NCI-H2171 treated with DMSO at 0.1 percent for 48 hours (cell line): ENCODE measurements around the gene UBAC2.

Experiments used
- DNase-seq: peaks from one replicate; lab custom pipeline; 2025; lab: John Stamatoyannopoulos, UW

The UBAC2 gene

DNA sequence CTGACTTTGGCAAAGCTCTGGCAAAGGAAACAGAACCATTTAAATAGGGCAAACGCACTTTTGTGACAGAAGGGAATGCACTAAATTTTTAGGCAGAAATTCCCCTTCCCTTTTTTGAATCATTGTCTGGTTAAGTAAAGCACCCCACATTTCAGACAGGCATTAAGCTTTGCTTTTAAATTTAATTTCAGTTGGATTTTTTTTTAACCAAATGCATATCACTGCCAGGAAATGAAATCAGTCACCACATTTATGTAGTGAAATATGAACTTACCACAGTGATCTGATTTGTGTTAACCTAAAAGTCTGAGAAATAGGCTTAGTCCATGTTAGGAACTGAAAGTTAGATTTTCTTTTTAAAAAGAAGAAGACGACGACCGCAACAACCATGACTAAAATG, 95.7 kb downstream of the UBAC2 start:
- no peak for DNase-seq

DNA sequence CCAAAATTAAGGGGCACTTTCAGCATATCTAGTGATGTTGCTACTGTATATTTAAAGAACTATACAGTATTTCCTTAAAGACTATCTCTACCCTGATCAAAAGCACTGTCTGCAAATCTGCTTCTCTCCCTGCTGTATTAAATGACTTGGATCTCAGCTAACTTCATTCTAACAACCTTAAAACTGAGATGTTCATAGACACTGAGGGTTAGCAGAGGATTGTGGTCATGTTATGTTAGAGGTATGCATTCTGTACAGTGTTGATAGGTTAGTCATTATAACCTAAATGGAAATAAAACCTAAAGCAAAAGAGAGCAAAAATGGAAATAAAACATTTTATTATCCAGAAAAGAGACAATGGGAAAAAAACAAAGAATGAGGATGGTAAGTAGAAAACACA, 96.7 kb downstream of the UBAC2 start:
- no peak for DNase-seq

- no peak for DNase-seq
Observed at GRCh38 chr13:99298056-99298455, 97.4 kb downstream of the UBAC2 start.

DNA sequence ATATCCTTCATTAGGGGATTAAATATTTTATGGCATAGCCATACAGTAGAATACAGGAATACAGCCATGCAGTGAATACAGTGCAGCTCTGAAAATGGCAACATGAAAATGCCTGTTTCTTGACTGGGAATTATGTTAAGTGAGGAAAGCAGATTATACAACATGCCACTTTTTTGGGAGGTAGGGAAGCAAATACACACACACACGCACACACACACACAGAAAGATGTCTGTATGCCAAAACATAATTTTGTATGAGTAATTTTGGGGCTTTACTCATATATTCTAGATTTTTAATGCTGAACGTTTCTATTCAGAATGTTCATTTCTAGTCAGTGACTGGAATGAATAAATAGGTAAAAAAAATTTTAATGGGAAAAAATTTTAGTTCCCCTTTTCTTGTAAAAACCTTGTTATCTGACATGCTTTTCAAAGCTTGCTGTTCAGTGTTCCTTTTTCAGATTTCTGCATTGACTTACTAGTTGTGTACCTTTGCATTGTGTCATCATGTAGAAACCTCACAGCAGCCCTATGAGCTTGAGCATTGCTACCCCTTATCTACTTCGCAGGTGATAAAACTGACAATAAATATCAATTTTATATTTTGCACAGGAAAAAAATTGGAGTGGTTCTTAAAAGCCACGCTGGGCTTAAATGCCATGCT, 98.7 kb downstream of the UBAC2 start:
- no peak for DNase-seq

- no peak for DNase-seq
Observed at GRCh38 chr13:99299920-99300341, 99.3 kb downstream of the UBAC2 start.

DNA sequence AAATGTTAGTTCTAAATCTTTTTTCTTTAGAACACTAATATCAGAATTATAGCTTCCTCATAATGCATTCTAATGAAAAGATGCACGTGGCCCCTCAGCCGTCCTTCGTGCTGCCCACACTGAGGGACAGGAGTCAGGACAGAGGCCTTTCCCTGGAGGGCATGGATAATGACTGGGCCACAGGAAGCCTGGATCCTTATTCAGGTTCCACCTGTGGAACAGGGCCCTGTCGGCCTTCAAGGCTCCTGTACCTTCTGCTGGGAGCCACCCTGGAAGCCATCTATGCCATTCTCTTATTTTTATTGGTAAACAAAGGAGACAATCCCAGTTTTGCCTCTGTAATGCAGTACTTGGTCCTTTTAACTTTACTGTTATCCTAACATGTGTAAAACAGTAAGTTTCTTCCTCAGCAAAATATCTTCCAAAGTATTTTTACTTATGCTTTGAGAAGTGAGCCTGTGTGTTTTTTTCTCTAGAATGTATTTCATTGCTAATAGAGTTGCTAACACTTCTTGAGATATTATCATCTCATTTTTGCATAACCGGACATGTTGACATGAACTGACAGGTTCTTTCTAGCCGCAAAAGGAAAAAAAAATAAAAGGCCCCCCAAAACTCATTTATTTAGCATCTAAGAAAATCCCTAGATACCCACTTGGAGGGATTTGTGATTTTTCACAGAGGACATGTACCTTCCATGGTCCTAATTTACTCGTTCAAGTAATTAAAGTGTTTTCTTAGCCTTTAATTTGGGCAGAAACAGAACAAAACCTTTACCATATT, 100.6 kb downstream of the UBAC2 start:
- no peak for DNase-seq

DNA sequence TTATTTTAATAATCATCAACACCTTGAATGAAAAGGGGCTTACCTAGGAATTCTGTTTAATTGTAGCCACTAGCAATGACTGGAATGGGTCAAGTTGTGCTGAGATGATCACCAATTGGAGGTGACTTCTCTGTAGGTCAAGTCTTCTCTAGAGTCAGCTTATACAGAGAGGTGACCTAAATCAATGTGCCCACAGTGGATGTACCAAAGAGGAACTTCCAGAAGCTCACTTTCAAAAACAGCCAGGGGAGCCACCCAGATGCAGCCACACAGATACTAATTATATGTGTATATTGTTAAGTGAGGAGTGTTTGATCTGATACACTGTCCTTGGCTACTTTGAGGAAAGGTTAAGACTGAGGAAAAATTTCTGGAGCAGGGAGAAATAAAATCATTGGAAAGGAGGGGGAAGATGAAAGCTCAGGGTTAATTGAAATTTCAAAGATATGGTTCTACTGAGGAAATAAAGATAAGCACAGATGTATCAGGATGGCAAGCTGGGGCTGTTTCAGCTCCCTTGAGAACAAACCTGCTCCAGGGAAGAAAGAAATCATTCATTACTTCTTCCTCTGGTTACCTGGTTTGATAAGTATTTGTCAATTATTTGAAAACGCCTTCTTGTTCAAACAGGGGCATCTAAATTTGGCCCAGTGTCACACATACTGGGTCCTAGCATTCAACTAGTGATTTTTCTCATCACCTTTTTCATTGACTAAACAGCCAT, 101.4 kb downstream of the UBAC2 start:
- DNase-seq: no peak

GRCh38 chr13:99302637-99303505, 102.2 kb downstream of the UBAC2 start:
- DNase-seq: no peak

- no peak for DNase-seq
Observed at GRCh38 chr13:99303863-99304521, 103.3 kb downstream of the UBAC2 start.

- no peak for DNase-seq
Observed at GRCh38 chr13:99304541-99304940, 103.9 kb downstream of the UBAC2 start.

DNA sequence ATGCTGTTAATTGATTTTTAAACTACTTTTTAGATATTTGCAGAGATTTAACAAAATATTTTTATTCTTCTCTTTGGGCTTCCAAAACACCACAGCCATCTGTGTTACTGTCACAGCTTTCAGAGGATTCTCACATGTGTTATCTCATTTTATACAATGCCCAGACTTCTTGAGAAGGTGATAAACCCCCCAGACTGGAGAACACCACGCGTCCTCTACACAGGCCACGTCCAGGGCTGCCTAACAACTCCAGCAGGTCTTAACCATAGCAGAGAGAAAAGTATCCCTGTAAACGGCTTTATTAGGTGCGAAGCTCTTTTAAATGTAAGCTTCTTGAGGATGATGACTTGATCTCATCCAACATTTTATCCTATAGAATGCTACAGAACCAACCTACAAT, 104.5 kb downstream of the UBAC2 start:
- no peak for DNase-seq

GRCh38 chr13:99305566-99305965, 104.9 kb downstream of the UBAC2 start:
- DNase-seq: no peak

GRCh38 chr13:99307247-99307646, 106.6 kb downstream of the UBAC2 start, which contains the start of gene GPR183:
GPR183 (minus strand) TSS chr13:99307399; CDS start chr13:99296145, 11,254 bp downstream.
- no peak for DNase-seq

- DNase-seq: no peak
Observed at GRCh38 chr13:99307648-99308339, 107.1 kb downstream of the UBAC2 start.

DNA sequence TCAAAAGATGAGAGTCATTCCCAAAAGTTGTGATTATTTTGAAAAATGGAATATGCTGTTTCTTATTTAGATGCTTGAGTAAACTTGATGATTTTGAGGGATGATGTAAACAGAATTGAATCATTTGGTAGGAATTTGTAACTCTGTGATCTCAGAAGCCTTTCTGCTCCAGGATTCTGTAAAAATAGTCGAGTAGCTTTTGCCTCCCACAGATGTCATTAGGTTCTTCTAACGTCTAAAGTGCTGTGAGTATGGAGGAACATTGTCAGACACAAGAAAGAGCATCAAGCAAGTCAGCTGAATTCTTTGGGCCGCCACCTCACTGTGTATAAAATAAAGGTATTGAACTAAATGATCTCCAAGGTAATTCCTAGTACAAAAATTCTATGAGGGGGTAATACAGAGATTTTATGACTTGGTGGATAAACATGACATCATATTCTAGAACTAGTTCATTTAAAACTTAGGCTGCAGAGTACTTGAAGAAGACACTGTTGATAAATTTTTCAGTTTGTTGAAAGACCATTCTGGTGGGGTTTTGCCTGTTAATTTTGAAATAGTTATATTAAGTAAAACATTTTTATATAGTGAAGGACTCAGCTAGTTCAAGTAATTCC, 107.9 kb downstream of the UBAC2 start:
- no peak for DNase-seq

GRCh38 chr13:99310382-99311031, 109.9 kb downstream of the UBAC2 start:
- DNase-seq: no peak

DNA sequence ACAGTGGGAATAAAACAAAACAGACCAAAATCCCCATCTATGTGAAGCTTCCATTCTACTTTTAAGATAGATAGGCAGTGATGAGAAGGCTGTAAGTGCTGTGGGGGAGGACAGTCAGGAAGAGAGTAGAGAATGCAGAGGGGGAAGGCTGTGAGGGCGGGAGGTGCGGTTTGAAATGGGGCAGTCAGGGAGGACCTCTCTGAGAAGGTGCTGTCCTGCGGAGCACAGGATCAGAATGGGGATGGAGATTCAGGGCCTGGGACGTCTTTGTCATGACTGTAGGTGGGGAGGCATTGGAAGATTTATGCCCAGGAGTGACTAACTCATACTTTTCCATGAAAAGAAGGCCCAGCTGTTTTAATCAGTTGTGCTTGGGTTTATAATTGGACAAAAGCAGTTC, 110.5 kb downstream of the UBAC2 start:
- no peak for DNase-seq

GRCh38 chr13:99311748-99312492, 111.3 kb downstream of the UBAC2 start:
- no peak for DNase-seq

DNA sequence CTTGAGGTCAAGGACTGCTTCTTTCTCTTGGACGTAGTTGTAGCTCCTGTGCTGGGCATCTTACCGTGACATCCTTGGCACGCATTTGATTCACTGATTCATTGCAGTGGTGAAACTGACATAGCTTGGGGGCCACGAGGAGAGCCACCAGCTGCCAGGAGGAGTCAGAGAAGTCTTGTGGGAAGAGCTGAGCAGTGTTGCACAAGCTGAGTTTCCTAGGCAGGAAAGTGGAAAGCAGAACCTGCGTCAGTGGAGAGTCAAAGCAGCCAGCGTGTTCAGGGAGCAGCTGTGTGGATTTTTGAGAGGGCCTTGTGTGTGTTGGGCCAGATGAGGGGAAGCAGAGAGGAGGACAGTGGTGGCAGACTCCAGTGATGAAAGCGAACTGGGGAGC, 111.8 kb downstream of the UBAC2 start:
- DNase-seq: no peak
